Activated CD4-positive, alpha-beta T cell treated with anti-CD3 and anti-CD28 coated beads, Interleukin-2, amount 10 ng/mL, durations not matched to agents 7 days and 5 days (primary cell): Measurements from ENCODE around the gene RAB3C. TPM values are rescaled to one million over a fixed set of nuclear protein-coding genes. Genes with fewer than 3 reads are reported as not detected.
"Not testable (repeated sequence)": the region's sequence is repeated elsewhere in the genome, so short reads cannot be mapped to it uniquely, and the experiment has no call there.

Experiments used
- CTCF ChIA-PET: fragments of 350-600 bp; sonication (Branson Sonifier 250); formaldehyde crosslinking; loops from one replicate; lab custom pipeline; 2021; ENCODE audit warnings: antibody characterized with exemption; lab: Charles Lee
- POLR2A ChIA-PET: fragments of 350-600 bp; sonication (Branson Sonifier 250); formaldehyde crosslinking; loops from one replicate; lab custom pipeline; 2021; ENCODE audit warnings: antibody characterized with exemption; lab: Charles Lee
- DNase-seq: peaks from one replicate; pipeline ENCODE4 v3.0.0-alpha.2; 2020
- H3K27ac Mint-ChIP-seq: one replicate; pipeline ENCODE4 v1.8.0; 2021; ENCODE audit warnings: mild to moderate bottlenecking, moderate library complexity, mixed read lengths
- H3K27me3 Mint-ChIP-seq: one replicate; pipeline ENCODE4 v1.8.0; 2021; ENCODE audit warnings: mixed read lengths
- H3K36me3 Mint-ChIP-seq: one replicate; pipeline ENCODE4 v1.8.0; 2021; ENCODE audit warnings: low read depth, mixed read lengths
- H3K4me1 Mint-ChIP-seq: one replicate; pipeline ENCODE4 v1.8.0; 2021; ENCODE audit warnings: mixed read lengths
- H3K4me3 Mint-ChIP-seq: one replicate; pipeline ENCODE4 v1.8.0; 2021; ENCODE audit warnings: mild to moderate bottlenecking, moderate library complexity, mixed read lengths
- H3K9me3 Mint-ChIP-seq: one replicate; pipeline ENCODE4 v1.8.0; 2021; ENCODE audit warnings: mixed read lengths
- total RNA-seq, 2 experiments: library from RNA; stranded (reverse); gene quantifications; one replicate each; pipeline ENCODE4 v1.2.3, GENCODE V29; 2021

RAB3C gene
- total RNA-seq, 2 experiments from 2014 or later: not detected

GRCh38 chr5:58670582-58670981, 87.7 kb downstream of the RAB3C start:
- H3K36me3 Mint-ChIP-seq: no peaks in the 10 kb centered on the region
- H3K27me3 Mint-ChIP-seq: peaks cover 1% of the 10 kb centered on the region
- H3K4me1 Mint-ChIP-seq: no peaks in the 10 kb centered on the region
- no peaks in the 10 kb centered on the region for H3K9me3 Mint-ChIP-seq
- POLR2A ChIA-PET: no interaction called here
- H3K4me3 Mint-ChIP-seq: no peak overlapping the region
- CTCF ChIA-PET: no interaction called here
- no peak for DNase-seq
- no peak overlapping the region for H3K27ac Mint-ChIP-seq

DNA sequence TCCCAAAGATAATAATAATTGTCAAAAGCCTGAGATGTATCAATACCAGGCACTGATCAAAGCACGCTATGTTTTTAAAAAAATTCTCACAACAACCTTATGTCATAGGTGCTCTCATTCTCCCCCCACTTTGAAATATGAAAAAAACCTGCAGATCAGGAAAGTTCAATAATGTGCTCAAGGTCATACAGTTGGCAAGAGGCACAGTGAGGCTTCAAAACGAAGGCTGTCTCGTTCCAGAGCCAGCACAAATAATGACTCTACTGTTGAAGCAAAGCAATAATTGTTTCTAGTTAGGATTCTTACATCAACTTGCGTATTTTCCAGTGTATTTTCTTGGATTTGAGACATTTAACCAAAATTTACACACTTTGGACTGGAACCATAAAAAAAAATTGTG, 88.3 kb downstream of the RAB3C start:
- H3K36me3 Mint-ChIP-seq: no peaks in the 10 kb centered on the region
- no peaks in the 10 kb centered on the region for H3K9me3 Mint-ChIP-seq
- H3K27me3 Mint-ChIP-seq: peaks cover 1% of the 10 kb centered on the region
- no peak overlapping the region for H3K4me3 Mint-ChIP-seq
- H3K27ac Mint-ChIP-seq: no peak overlapping the region
- no peaks in the 10 kb centered on the region for H3K4me1 Mint-ChIP-seq
- ChIA-PET CTCF (no interaction called here), POLR2A (no interaction called here)
- DNase-seq: no peak

DNA sequence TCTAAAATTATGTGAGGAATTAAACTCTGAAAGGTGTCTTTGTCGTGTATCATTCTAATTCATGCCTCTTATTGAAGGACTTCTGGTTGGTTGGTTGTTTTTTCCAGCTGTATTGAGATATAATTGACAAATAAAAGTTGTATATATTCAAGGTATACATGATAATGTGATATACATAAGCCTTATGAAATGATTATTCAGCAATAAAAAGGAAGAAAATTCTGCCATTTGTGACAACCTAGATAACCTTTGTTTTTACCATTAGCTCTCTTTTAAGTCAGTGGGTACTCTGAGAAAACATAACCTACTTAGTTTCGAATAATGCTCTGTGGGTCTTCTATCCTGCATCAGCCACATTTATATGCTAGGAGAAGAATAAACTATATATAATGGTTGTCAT, 89.6 kb downstream of the RAB3C start:
- Mint-ChIP-seq H3K9me3 (no peaks in the 10 kb centered on the region), H3K36me3 (no peaks in the 10 kb centered on the region), H3K27me3 (peaks cover 1% of the 10 kb centered on the region), H3K27ac (no peak overlapping the region), H3K4me3 (no peak overlapping the region), H3K4me1 (no peaks in the 10 kb centered on the region)
- ChIA-PET CTCF (no interaction called here), POLR2A (no interaction called here)
- DNase-seq: no peak

GRCh38 chr5:58674070-58674469, 91.2 kb downstream of the RAB3C start:
- Mint-ChIP-seq H3K36me3 (no peaks in the 10 kb centered on the region), H3K27me3 (peaks cover 4% of the 10 kb centered on the region), H3K9me3 (no peaks in the 10 kb centered on the region), H3K27ac (no peak overlapping the region), H3K4me3 (no peak overlapping the region), H3K4me1 (no peaks in the 10 kb centered on the region)
- POLR2A ChIA-PET: no interaction called here
- no peak for DNase-seq
- CTCF ChIA-PET: no interaction called here

- CTCF ChIA-PET: no interaction called here
- Mint-ChIP-seq H3K27ac (no peak overlapping the region), H3K4me3 (no peak overlapping the region), H3K4me1 (no peaks in the 10 kb centered on the region), H3K27me3 (peaks cover 4% of the 10 kb centered on the region), H3K36me3 (no peaks in the 10 kb centered on the region), H3K9me3 (no peaks in the 10 kb centered on the region)
- DNase-seq: no peak
- POLR2A ChIA-PET: no interaction called here
Observed at GRCh38 chr5:58674711-58675110, 91.8 kb downstream of the RAB3C start.

GRCh38 chr5:58675341-58675740, 92.5 kb downstream of the RAB3C start:
- H3K9me3 Mint-ChIP-seq: no peaks in the 10 kb centered on the region
- H3K27me3 Mint-ChIP-seq: peaks cover 4% of the 10 kb centered on the region
- POLR2A ChIA-PET: no interaction called here
- CTCF ChIA-PET: interaction anchor here (0.6 to 0.7 kb wide), 2 partner anchors 12 to 1305 kb away, joined by 3 read pairs; no protein-coding TSS in a partner anchor
- DNase-seq: no peak
- no peak overlapping the region for H3K27ac Mint-ChIP-seq
- no peaks in the 10 kb centered on the region for H3K4me1 Mint-ChIP-seq
- H3K36me3 Mint-ChIP-seq: no peaks in the 10 kb centered on the region
- H3K4me3 Mint-ChIP-seq: no peak overlapping the region

- no peak overlapping the region for H3K4me3 Mint-ChIP-seq
- no peaks in the 10 kb centered on the region for H3K36me3 Mint-ChIP-seq
- CTCF ChIA-PET: no interaction called here
- POLR2A ChIA-PET: no interaction called here
- H3K27ac Mint-ChIP-seq: no peak overlapping the region
- no peaks in the 10 kb centered on the region for H3K9me3 Mint-ChIP-seq
- no peak for DNase-seq
- no peaks in the 10 kb centered on the region for H3K4me1 Mint-ChIP-seq
- peaks cover 2% of the 10 kb centered on the region for H3K27me3 Mint-ChIP-seq
Observed at GRCh38 chr5:58677650-58678049, 94.8 kb downstream of the RAB3C start.

DNA sequence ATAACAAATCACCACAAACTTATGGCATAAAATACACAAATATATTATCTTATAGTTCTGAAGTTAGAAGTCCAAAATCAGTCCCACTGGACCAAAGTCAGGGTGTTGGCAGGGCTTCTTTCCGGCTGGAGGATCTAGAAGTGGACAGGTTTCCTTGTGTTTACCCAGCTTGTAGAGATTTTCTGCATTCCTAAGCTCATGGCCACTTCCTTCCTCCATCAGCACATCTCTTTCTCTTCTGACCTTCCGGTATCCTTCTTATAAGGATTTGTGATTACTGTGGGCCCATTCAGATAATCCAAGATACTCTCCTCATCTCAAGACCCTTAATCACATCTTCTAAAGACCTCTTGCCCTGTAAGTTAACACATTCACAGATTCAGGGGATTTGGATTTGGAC, 97.6 kb downstream of the RAB3C start:
- H3K4me1 Mint-ChIP-seq: no peaks in the 10 kb centered on the region
- no peaks in the 10 kb centered on the region for H3K36me3 Mint-ChIP-seq
- H3K27me3 Mint-ChIP-seq: peaks cover 2% of the 10 kb centered on the region
- no peak overlapping the region for H3K4me3 Mint-ChIP-seq
- H3K27ac Mint-ChIP-seq: no peak overlapping the region
- no peaks in the 10 kb centered on the region for H3K9me3 Mint-ChIP-seq
- ChIA-PET POLR2A (no interaction called here), CTCF (interaction anchor here (0.6 kb wide), 1 partner anchor 552 kb away, joined by 3 read pairs; no protein-coding TSS in a partner anchor)
- no peak for DNase-seq

DNA sequence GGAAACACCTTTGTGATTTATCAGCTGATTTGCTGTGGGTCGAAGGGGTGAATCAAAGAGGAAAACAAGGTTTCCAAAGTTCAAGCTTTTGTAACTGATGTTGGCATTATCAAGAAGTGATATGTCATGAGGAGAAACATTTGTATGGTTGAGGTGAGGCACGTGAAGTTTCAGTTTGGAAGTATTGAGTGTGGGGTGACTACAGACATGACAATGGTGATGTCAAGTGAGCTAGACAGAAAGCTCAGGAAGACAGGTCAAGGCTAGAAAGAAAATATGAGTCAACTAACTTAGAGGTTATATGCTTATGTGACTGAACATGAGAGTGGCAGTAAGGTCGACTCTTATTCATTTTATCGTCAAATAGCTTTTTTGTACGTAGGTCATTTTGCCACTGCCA, 99.1 kb downstream of the RAB3C start:
- Mint-ChIP-seq H3K9me3 (no peaks in the 10 kb centered on the region), H3K27ac (no peak overlapping the region), H3K27me3 (peaks cover 2% of the 10 kb centered on the region), H3K4me3 (no peak overlapping the region), H3K4me1 (no peaks in the 10 kb centered on the region), H3K36me3 (no peaks in the 10 kb centered on the region)
- POLR2A ChIA-PET: no interaction called here
- CTCF ChIA-PET: no interaction called here
- DNase-seq: no peak

DNA sequence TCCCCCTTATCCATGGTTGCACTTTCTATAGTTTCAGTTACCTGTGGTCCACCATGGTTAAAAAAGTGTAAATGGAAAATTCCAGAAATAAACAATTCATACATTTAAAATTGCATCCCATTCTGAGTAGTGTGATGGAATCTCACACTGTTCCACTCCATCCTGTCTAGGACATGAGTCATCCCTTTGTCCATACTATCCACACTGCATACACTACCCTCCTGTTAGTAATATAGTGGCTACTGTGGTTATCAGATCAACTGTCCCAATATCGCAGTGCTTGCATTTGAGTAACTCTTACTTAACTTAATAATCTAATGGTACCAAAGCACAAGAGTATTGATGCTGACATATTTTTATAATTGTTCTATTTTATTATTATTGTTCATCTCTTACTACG, 100.7 kb downstream of the RAB3C start:
- POLR2A ChIA-PET: no interaction called here
- H3K36me3 Mint-ChIP-seq: no peaks in the 10 kb centered on the region

GRCh38 chr5:58687079-58687478, 104.2 kb downstream of the RAB3C start:
- ChIA-PET POLR2A (no interaction called here), CTCF (interaction anchor here (1.2 kb wide), 1 partner anchor 12 kb away, joined by 3 read pairs; no protein-coding TSS in a partner anchor)
- H3K4me1 Mint-ChIP-seq: no peaks in the 10 kb centered on the region
- H3K36me3 Mint-ChIP-seq: no peaks in the 10 kb centered on the region
- H3K27ac Mint-ChIP-seq: no peak overlapping the region
- no peaks in the 10 kb centered on the region for H3K9me3 Mint-ChIP-seq
- DNase-seq: no peak
- H3K4me3 Mint-ChIP-seq: no peak overlapping the region
- H3K27me3 Mint-ChIP-seq: no peaks in the 10 kb centered on the region

More for the DNA sequence above, 100.7 kb downstream of the RAB3C start:
- Mint-ChIP-seq H3K4me1 (no peaks in the 10 kb centered on the region), H3K27ac (no peak overlapping the region), H3K27me3 (peaks cover 2% of the 10 kb centered on the region), H3K4me3 (no peak overlapping the region), H3K9me3 (no peaks in the 10 kb centered on the region)
- CTCF ChIA-PET: no interaction called here
- no peak for DNase-seq

DNA sequence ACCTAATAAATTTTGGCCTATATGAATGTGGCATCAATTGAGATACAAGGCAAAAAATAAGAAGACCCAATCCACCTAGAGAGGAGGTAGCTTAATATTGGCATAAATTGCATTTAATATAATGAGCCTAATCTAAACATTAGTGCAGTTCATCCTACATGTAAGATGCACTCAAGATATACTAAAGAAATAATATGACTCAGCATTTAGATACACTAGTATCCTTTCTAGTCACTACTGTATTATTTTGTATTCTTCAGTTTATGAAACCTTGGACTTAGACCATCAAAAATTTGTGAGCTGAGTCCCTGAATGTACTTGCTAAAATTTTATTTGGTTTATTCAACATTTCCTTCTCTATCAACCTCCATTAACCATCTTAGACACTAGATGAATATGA, 104.7 kb downstream of the RAB3C start:
- no peaks in the 10 kb centered on the region for H3K27me3 Mint-ChIP-seq
- H3K4me3 Mint-ChIP-seq: no peak overlapping the region
- ChIA-PET POLR2A (no interaction called here), CTCF (interaction anchor here (1.2 kb wide), 1 partner anchor 12 kb away, joined by 3 read pairs; no protein-coding TSS in a partner anchor)
- no peak for DNase-seq
- no peak overlapping the region for H3K27ac Mint-ChIP-seq
- no peaks in the 10 kb centered on the region for H3K9me3 Mint-ChIP-seq
- H3K36me3 Mint-ChIP-seq: no peaks in the 10 kb centered on the region
- H3K4me1 Mint-ChIP-seq: no peaks in the 10 kb centered on the region

DNA sequence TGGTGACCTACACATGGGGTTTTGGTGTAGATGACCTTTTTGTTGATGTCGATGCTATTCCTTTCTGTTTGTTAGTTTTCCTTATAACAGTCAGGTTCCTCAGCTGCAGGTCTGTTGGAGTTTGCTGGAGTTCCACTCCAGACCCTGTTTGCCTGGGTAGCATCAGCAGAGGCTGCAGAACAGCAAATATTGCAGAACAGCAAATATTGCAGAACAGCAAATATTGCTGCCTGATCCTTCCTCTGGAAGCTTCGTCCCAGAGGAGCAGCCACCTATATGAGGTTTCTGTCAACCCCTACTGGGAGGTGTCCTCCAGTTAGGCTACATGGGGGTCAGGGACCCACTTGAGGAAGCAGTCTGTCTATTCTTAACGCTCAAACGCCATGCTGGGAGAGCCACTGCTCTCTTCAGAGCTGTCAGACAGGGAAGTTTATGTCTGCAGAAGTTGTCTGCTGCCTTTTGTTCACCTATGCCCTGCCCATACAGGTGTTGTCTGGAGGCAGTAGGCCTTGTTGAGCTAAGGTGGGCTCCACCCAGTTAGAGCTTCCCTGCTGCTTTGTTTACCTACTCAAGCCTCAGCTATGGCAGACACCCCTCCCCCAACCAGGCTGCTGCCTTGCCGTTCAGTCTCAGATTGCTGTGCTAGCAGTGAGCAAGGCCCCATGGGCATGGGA, 116.3 kb downstream of the RAB3C start:
- DNase-seq, POLR2A ChIA-PET, CTCF ChIA-PET, H3K4me3 Mint-ChIP-seq, H3K4me1 Mint-ChIP-seq, H3K27ac Mint-ChIP-seq, H3K9me3 Mint-ChIP-seq, H3K36me3 Mint-ChIP-seq, H3K27me3 Mint-ChIP-seq: not testable (repeated sequence)

GRCh38 chr5:58699762-58700118, 116.9 kb downstream of the RAB3C start:
- ChIA-PET POLR2A (no interaction called here), CTCF (no interaction called here)
- no peaks in the 10 kb centered on the region for H3K4me1 Mint-ChIP-seq
- no peak overlapping the region for H3K4me3 Mint-ChIP-seq
- DNase-seq: no peak
- H3K36me3 Mint-ChIP-seq: no peaks in the 10 kb centered on the region
- H3K9me3 Mint-ChIP-seq: no peaks in the 10 kb centered on the region
- no peaks in the 10 kb centered on the region for H3K27me3 Mint-ChIP-seq
- no peak overlapping the region for H3K27ac Mint-ChIP-seq
